GM21423 (cell line): ENCODE measurements around the gene IDH3A.
A peak's percentile ranks its signal among the peaks of the same experiment; 100 is the strongest.

Experiments
- ATAC-seq: cut with Tn5 transposase; IDR thresholded peaks from one replicate; pipeline ENCODE4 v1.9.1; 2021; ENCODE audit warnings: mild to moderate bottlenecking, moderate library complexity; ENCODE audit not compliant: unreplicated experiment

The IDH3A gene

DNA sequence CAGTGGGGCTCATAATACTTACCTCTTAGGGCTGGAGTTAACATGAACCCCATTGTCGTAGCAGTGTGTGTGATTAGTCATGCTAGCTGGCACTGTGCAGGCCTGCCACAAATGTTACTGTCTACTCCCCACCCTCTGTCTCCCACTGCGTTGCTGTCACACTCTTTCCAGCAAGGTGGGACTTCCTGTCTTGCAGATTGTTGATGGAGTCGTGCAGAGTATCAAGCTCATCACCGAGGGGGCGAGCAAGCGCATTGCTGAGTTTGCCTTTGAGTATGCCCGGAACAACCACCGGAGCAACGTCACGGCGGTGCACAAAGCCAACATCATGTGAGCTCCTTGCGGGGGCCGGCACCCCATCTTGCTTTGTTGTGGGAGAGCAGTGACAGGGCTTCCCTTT, 12.9 kb downstream of the IDH3A start:
- ATAC-seq = no peak

DNA sequence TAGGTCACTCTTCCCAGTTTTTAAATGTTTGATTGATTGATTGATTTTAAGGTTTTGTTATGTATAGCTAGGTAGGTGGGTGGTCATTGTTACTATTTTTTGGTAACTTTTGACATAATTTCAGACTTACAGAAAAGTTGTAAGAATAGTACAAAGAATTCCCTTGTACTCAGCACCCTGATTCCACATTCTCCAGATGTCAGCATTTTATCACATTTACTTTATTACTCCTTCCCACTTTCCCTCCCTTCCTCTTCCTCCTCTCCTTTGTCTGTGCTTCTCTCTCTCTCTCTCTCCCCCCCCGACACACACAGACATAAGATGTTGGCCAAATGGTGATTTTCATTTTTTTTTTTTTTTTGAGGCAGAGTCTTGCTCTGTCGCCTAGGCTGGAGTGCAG, 14.8 kb downstream of the IDH3A start:
- no peak for ATAC-seq

DNA sequence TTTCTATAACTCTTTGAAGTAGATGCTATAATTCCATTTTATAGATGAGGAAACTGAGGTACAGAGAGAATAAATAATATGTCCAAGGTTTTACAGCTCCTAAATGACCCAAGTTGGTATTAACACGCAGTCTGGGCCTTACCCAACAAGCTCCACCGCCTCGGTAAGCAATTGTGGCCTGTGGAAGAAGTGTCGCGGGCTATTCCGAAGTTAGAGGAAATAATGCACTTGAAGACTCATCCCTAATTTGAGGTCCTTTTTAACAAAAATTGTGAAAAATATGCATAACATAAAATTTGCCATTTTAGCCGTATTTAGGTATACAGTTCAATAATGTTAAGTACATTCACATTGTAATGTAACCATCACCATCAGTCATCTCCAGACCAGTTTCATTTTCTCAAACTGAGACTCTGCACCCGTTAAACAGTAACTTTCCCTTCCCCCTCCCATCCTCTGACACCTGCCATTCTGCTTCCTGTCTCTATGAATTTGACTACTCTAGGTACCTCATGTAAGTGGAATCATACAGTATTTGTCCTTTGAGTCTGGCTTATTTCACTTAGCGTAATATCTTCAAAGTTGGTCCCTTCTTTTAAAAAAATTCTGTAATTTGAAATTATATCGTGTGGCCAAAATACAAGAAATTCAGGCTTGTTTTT, 18.2 kb downstream of the IDH3A start:
- ATAC-seq = peak; percentile 80

DNA sequence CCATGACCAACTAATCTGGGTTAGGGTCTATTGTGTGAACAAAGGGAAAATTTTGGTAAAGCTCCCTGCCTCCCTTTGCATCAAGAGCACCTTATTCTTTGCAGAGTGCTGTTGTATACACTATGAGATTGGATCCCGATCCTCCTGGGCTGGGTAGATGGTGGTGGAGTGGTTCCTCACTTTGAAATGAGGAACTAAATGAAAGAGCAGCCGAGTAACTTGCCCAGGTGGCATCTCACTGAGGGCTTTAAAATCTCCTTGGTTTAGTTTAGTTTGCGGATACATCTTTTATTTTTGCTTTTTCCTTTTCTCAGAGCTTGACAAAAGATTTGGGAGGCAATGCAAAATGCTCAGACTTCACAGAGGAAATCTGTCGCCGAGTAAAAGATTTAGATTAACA, 19.4 kb downstream of the IDH3A start:
- ATAC-seq = no peak

DNA sequence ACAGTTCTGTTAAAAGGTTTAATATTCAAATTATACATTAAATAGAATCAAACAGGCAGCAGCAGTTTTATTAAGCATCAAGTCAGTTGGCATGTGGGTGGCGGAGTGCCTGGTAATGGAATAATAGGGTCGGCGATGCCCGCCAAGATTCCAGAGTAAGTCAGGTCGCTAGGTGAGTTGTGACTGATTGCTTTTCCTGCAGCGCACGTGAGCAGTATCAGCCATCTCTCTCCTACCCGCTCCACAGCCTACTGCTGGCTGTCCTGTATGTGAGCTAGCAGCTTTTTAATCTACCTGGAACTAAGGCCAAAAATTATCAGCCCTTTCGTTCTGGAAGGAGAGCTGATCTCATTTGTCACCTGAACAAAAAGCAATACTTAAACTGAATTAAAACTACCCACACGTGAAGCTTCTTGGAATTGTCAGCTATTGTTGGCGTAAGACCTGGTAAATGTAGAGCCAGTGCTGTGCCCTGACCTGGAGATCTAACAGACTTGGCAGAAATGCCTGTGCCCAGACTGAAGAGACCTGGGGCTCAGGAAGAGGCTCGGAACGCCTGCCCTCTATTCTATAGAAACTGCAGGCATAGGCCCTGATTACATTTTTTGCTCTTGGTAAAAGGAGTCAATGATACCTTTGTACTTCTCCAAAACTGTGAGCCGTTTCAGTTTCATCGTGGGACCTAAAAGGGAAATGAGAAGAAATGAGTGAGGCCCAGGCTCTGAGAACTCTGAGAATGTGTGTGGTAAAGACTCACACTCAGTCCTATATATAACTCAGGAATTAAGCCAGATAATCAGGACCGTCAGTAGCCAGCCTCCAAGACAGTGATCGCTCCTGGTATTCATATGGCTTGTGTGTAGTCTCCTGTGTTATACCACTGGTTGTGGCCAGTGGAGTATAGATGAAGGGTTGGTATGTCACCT, 21.9 kb downstream of the IDH3A start:
- peak; percentile 57 for ATAC-seq

DNA sequence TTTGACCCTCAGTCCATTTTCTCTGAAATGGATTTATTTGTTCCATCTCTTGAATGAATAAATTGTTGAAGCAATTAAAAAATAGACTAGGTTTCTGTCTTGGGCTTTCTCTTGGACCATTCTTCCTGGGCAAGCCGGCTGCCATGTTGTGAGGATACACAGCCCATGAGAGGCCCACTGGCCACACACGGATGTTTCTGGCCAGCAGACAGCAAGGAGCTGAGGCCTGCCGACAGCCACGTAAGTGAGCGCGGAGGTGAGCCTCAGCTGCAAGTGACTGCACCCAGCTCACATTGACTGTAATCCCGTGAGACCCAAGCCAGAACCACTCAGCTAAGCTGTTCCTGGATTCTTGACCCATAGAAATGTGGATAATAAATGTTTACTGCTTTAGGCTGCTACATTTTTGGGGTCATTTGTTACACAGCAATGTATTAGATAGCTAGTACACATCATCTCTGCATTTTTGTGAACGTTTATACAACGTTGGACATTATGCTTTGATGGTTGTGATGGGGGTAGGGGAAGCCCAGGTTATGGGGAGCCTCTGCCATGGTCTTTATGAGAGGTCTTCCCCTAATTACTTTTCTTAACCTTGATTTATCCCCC, 22.8 kb downstream of the IDH3A start:
- ATAC-seq = no peak

DNA sequence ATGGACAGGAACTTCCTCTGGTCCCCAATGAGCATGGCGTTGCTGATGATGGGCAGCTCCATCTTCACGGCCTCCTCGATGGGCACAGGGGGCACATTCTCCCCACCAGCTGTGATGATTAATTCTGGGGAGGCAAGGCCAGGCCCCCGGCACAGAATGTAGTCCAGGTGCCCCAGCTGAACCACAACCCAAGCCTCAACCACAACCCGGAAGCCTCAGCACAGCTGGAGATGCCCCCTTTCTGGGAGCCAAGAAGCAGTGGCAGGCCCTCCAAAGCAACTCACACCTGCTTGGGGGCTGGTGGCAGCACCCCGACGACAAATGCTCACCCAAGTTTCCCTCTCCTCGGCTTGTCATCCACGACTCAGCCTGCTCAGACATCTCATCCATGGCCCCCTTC, 25.2 kb downstream of the IDH3A start:
- ATAC-seq = no peak

DNA sequence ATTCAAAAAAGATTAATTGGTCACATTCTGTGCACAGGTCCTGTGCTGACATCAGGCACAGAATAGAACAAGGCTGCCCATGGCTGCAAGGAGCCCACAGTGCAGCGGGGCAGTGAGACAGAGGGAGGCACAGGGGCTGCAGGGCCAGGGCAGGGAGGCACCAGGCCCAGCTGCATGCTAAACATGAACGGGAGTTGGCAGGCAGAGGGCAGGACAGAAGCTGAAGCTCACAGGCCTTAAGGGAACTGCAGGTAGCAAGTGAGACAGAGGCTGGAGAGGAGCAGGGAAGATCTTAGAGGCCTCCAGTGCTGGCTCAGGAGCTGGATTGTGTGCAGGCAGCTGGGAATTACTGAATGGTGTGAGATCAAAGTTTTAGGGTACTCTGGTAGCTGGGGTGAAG, 26.2 kb downstream of the IDH3A start:
- no peak for ATAC-seq

DNA sequence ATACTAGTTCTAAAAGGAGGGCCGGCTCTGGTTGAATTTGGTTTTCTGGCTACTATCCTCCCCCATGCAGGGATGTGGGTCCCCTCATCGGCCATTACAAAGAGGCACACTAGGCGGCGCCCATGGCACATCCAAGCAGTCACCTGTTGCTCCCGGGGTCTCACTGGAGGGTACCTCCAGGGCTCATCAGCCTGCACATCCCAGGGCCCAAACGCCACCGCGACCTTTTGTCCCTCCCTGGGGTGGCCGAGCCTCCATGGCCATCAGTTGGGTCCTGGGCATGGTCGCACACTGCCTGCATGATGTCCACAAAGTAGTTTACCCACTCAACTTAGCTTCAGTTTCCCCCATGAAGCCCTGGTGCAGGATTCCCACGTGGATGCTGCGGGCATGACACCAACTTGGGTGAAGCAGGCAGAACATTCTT, 28.3 kb downstream of the IDH3A start:
- no peak for ATAC-seq

DNA sequence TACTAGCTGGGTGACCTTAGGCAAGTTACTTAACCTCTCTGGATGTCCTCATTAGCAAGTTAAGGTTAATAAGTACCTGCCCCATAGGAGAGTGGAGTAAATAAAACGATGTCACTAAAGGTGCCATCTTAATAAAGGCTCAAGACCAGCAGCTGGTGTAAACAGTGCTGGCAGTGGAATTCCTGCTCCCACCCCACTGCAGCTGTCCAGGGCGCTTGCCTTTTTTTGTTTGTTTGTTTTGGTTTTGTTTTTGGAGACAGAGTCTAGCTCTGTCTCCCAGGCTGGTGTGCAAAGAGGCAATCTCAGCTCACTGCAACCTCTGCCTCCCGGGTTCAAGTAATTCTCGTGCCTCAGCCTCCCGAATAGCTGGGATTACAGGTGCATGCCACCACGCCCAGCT, 28.9 kb downstream of the IDH3A start:
- ATAC-seq = no peak

DNA sequence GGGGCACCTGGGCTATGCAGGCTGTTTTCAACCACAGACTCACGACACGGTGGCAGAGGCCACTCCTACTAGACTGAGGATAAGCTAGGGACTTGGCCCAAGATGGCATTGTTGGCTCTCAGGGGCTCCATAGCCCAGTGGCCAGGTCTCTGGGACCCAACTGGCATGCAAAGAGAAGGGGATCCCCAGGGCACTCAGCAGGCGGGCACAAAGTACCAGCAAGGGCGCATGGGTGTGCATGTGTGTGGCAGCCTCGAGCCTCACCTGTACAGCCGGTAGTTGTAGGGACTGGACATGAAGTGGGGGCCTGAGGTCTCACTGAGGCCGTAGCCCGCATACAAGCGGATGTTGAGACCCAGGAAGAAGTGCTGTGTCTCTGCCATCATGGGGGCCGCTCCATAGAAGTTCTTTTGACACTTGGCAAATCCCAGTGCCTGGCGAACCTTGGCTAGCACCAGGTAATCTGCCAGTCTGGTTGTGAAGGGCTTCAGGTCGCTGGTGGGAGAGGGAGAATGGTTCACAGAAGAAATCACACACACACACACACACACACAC, 30.2 kb downstream of the IDH3A start:
- ATAC-seq = no peak

DNA sequence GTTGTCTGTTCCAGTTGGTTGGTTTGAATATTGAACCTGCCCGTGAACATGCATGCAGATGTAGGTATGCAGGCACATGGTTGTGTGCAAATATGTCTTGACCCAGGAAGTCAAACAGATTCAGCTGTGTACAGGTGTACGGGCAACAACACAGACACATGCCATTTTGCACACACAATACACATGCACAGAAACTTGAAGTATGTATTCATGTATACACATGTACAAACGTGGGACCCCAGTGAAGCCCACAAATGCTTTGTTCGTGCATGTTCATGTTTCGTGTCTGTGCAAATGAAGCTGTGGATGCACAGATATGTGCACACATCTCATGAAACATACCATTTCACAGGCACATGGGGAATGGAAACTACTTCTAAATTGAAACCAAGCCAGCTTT, 30.7 kb downstream of the IDH3A start:
- no peak for ATAC-seq

DNA sequence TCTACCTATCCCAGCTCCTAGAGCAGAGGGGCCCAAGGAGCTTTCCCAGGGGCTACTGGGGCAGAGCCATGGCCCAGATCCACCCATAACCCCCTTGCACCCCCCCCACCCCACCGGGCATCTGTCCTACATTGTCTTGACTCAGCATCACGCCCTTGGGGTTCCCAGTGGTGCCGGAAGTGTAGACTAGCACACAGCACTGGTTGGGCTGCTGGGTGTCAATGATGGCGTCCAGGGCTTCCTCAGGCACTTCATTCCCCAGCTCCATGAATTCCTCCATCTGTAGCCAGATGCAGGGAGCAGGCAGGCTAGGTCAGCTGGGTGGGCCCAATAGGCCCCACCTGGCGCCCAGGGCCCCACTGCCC, 33.2 kb downstream of the IDH3A start:
- no peak for ATAC-seq

DNA sequence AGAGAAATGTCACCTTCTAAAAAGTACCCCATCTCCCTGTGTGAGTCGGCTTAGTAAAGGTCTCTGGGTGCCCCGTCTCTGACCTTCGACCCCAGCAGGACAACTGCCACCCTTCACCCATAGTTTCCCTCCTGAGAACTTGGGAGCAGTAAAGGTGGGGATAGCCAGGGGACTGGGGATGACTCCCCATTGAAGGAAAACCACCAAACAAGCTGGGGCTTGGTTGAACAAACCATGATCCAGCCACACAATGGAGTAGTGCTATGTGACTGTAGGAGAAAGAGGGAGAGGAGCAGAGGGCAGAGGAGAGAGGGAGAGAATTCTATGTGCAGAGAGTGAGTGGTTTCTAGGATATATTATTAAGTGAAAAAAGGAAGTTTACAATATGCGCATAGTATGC, 33.7 kb downstream of the IDH3A start:
- ATAC-seq = no peak

DNA sequence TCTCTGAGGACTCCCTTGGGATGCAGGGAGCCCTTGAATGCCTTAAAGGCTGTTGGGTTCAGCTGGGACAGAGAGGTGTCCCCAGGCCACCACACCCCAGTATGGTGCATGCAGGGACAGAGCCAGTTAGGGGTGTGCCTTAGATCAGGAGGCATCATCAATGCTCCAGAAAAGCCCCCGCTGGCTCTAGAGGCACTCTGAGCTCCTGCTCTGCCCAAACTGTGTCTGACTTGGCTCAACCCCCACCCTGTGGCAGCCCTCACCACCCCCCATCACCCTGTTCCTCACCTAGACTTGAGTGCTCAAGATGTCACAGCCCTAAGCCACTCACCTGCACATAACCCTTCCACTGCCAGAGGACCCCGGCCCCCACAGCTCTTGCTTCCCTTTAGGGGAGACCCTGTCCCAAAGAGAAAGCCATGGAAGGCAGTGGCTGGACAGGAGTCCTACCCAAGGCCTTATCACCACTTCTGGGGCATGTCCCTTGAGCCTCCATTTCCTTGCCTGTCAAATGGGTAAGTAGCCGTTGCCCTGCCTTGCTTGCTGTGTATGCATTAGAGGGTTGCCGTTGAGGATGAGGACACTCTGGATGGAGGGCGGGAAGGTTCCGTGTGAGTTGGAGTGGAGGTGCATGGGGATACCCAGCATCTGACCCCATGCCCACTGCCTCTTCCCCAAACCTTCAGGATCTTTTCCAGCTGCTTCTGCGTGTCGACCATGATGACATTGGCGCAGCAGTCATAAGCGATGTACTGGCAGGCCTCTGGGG, 43.8 kb downstream of the IDH3A start:
- no peak for ATAC-seq

DNA sequence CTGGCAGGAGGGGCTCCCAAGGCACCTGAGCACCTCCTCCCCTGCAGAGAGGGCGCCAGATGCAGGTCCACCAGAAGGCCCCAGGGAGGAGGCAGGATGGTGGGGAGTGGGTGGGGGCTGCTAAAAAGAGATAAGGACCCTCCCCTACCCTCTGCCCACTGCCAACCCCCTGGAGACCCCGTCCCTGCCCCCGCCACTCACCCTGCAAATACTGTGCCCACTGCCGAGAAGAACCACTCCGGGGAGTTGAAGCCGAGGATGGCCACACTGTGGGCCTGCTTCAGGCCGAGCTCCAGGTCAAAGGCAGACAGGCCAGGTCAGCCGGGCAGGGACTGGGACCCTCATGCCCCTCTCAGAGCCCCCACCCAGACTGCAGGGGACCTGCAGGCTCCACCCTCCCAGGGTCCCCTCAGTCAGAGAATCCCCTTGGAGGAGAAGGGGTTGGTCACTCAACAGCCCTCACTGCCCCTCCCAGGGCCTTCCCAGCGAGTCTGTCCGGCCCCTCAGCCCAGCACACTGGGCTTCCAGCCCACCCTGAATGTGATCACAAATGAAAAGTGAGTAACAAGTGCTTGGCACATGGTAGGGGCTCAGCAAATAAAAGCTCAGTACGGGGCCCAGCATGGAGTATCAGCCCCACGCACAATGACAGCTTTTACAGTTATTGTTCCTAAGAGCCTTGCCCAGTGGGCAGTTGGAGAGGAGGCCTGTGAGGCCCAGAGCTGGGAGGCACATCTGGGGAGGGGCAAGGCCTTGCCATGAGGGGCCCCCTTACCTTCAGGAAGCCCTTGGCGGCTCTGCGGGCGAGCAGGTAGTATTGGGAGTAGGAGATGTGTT, 44.8 kb downstream of the IDH3A start:
- ATAC-seq = no peak

DNA sequence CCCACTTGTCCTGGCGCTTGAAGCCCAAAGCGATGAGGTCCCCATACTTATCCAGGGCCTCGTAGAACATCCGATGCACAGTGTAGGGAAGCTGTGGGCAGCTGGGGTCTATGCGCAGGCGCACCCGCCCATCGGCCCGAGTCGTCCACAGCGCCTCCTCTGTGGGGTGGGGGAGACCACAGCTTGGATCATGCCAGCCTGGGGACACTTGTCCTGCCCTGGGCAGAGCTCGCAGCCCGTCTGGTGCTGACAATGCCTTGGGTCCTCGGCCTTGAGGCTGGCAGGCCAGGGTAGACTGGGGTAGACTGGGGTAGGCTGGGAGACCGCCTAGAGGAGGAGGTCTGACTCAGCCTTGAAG, 45.4 kb downstream of the IDH3A start:
- no peak for ATAC-seq

DNA sequence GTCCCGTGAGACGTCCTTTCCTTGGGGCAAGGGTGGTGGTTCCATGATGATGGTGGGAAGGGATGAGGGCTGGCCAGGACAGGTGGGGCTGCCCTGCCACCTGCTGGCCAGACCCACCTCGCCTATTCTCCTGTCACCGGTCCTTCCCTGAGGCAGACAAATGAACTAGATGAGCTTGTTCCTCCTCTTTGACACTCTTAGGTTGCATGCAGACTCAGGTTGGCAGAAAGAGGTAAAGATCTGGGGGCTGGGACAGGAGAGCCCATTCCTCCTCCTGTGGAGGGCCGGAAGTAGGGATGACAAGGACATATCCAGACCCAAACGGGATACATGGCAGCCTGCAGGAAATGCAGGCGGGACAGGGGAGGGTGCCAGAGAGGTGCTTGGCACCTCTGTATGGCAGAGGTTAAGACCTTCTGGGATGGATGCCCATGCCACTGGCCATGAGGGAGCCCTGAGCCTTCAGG, 46.6 kb downstream of the IDH3A start:
- no peak for ATAC-seq

DNA sequence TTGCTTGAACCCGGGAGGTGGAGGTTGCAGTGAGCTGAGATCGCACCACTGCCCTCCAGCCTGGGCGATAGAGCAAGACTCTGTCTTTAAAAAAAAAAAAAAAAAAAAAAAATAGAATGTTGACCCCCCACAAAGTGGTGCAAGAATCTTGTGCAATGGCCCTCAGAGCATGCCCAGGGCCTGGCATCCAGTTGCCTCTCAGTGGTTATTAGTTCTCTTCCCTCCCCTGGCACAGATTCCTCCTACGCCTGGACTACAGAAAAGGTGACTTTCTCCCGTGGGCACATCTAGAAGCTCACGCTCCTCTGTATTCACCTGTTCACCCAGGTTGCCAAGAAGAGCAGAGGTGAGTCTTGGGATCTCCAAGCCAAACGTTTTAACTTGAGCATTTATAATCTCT, 48.5 kb downstream of the IDH3A start:
- no peak for ATAC-seq

DNA sequence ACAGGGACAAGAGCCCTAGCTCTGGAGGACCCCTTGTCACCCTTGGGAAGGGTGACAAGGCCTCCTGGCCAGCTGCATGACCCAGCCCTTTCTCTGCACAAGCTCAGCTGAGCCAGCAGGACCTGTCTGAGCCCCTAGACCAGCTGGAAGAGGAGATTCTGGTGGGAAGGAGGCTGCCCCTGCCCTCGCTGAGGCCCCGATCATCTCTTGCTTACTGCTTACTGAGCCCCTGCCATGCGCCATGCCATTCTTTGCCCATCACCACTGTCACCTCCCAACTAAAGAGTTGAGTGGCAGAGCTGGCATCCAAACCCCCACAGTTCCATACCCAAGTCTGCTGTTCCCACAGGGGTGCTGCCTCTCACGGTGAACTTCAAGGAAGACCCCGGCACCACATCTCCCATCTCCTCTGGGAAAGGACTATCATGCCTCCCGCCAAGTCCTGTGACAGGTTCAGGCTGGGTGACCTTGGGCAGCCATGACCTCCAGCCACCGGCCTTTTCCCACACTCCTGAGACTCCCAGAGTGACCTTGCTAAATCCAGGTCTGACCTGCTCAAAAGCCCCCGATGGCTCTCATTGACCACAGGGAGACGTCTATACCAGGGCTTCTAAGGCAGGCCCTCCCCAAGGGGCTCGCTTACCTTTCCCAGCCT, 51.2 kb downstream of the IDH3A start:
- ATAC-seq = no peak
